Activated T-cell treated with anti-CD3 and anti-CD28 coated beads for 1 hour (primary cell): ENCODE results near the gene SPDYE2B.
"Not testable (repeated sequence)": the region's sequence is repeated elsewhere in the genome, so short reads cannot be mapped to it uniquely, and the experiment has no call there.

Source experiments
- DNase-seq: peaks from one replicate; pipeline ENCODE4 v3.0.0-alpha.2; 2020; ENCODE audit warnings: low read depth

SPDYE2B gene

GRCh38 chr7:102642691-102643090 is 7.4 kb upstream of the SPDYE2B start, which contains the start of gene UPK3BL1:
UPK3BL1 (minus strand) TSS chr7:102642791; CDS start chr7:102642741, 50 bp downstream.
- DNase-seq: not testable (repeated sequence)

DNA sequence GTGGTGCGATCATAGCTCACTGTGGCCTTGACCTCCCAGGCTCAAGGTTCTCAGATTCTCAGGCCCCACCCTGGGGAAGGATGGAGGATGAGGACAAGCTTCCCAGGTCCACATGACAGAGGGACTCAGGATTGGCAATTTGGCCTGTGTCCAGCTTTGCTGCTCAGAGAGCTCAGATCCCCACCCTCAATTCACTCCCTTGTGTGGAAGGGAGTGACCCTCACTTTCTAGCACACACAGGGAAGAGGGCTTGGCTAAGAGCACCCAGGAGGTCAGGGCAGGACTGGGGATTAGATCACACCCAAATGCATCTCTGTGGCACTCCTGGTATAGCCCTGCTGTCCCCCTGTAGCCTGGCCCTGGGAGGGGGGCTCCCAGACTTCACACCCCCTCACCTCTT is 6.7 kb upstream of the SPDYE2B start:
- DNase-seq: not testable (repeated sequence)

DNA sequence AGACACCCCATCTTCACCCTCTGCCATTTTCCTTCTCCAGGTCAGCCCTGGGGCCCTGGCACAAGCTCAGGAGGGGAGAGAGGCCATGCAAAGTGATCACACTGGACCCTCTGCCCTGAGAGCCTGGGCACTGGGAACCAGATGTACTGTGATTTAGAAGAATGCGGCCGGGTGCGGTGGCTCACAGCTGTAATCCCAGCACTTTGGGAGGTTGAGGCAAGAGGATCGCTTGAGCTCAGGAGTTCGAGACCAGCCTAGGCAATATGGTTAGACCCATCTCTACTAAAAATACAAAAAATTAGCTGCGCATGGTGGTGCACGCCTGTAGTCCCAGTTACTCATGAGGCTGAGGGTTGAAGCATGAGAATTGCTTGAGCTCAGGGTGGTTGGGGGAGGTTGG is 2.3 kb upstream of the SPDYE2B start:
- not testable (repeated sequence) for DNase-seq

DNA sequence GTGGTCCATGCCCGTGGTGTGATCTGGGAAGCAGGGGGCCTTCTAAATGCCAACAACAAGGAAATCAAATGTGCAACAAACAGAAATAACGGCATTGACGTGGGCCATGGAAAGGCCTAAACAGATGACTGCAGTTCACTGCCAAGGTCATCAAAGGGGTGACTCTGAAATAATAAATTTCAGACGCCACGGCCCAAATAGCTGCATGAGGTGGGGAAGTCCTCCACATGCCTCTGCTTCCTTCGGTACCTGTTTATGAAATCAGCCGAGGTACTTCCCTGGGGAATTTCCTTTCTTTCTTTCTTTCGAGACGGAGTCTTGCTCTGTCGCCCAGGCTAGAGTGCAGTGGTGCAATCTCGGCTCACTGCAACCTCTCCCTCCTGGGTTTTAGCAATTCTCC is 14.6 kb downstream of the SPDYE2B start:
- DNase-seq: not testable (repeated sequence)

GRCh38 chr7:102666850-102667249 is 16.7 kb downstream of the SPDYE2B start:
- not testable (repeated sequence) for DNase-seq

DNA sequence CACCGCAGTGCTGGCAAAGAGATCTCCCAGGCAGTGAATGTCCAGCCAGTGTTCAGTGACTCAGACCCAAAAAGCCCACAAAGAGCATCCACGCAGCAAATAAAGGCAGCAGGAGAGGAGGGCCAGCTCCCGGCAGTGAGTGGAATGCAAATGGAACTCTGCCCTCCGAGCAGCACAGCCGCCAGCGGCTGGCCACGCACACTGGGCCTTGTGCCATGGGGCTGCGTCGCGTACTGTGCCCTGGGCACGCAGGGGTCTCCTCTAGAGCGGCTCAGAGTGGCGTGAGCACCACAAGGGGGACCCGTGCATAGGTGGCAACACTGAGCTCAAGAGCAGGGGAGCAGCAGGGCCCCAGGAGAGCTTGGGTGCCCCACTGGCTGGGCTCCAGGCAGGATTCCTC is 17.4 kb downstream of the SPDYE2B start:
- not testable (repeated sequence) for DNase-seq

DNA sequence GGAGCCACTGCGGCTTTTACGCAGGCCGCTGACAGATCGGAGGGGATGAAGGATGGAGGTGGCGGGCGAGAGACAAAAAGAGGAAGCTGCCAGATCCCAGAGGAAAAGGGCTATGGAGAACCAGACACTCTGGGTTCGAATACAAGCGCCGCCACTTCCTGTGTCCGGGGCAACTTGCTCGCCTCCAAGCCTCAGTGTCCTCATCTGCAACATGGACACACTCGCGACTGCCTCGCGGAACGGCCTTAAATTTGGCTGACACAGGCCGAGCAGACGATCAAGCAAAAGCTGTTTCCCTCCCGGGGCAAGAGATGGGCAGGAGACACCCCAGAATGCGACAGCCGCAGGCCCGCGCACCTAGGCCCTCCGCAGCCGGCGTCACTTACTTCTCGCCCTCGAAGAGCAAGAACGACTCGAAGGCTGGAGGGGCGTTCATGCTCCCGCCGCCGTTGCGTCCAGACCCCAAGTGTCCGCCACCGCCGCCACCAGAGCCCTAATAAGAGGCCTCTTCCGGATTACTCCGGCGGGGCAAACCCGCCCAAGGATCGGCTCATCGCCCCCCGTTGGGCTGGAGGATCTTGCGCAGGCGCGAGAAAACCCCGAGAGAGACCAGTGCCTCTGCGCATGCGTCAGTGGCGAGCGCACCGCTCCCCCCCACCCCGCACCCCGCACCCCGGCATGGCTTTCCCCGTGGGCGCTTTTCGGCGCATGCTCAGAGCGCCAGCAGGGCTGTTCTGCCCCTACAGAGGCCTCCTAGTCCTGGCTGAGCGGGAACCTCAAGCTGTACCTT is 21.2 kb downstream of the SPDYE2B start, which contains the start of gene POLR2J2:
Gene POLR2J2 (minus strand): TSS at position 498 of the 790 bp plus-strand sequence. CDS start 62 bp downstream, at position 436.
- DNase-seq: not testable (repeated sequence)

DNA sequence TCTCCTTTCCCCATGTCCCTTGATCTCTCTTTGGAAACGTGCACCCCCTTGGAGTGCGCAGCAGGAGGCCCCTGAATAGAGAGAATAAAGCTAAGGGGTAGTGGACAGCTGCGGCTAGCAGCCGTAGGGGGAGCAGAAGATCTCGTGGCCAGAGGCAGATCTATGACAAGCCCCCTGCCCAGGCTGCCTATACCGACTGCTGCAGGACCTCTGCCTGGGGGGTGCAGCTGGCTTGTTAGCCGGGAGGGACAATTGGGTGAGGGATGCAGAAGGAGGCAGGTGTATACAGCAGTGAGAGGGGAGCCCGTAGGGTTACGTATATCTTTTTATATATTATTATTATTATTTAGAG is 21.8 kb downstream of the SPDYE2B start:
- not testable (repeated sequence) for DNase-seq

DNA sequence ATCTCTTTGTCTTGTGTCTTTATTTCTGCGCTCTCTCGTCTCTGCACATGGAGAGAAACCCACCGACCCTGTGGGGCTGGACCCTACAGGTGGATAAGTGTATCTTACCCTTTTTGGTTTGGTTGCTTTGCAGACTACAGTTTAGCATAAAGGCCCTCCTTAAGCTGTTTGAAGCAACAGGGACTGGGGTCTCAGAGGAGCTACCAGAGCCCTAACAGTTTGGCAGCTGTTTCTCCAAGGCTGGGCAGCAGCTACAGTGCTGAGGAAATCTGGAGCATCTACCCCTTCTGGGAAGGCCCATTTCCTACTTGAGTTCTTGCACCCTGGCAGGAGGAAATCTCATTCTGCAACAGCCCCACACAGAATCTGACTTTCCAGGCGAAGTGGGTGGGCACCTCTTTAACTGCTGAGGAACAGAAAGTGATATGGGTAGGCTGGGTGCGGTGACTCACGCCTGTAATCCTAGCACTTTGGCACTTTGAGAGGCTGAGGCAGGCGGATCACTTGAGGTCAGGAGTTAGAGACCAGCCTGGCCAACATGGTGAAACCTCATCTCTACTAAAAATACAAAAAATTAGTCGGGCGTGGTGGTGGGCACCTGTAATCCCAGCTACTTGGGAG is 23.4 kb downstream of the SPDYE2B start:
- DNase-seq: not testable (repeated sequence)

- DNase-seq: not testable (repeated sequence)
These were observed 25.4 kb downstream of the SPDYE2B start for GRCh38 chr7:102675545-102675944.

- DNase-seq: not testable (repeated sequence)
These were observed 30.7 kb downstream of the SPDYE2B start for GRCh38 chr7:102680780-102681179.

DNA sequence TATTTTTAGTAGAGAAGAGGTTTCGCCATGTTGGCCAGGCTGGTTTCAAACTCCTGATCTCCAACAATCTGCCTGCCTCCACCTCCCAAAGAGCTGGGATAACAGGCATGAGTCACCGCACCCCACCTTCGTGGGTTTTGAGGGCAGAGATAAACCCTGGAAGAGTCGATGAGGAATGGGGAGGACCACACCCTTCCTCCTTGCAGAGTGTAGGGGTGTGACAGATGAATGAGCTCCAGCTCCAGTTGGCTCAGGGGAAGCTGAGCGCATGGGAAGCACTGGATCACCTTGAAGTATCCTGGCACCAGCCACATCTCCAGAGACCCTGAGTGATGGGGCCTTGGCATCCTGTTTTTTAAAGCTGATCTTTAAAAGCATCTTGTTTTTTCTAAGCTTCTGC is 32.4 kb downstream of the SPDYE2B start:
- not testable (repeated sequence) for DNase-seq

GRCh38 chr7:102688299-102689036 is 38.3 kb downstream of the SPDYE2B start:
- not testable (repeated sequence) for DNase-seq

DNA sequence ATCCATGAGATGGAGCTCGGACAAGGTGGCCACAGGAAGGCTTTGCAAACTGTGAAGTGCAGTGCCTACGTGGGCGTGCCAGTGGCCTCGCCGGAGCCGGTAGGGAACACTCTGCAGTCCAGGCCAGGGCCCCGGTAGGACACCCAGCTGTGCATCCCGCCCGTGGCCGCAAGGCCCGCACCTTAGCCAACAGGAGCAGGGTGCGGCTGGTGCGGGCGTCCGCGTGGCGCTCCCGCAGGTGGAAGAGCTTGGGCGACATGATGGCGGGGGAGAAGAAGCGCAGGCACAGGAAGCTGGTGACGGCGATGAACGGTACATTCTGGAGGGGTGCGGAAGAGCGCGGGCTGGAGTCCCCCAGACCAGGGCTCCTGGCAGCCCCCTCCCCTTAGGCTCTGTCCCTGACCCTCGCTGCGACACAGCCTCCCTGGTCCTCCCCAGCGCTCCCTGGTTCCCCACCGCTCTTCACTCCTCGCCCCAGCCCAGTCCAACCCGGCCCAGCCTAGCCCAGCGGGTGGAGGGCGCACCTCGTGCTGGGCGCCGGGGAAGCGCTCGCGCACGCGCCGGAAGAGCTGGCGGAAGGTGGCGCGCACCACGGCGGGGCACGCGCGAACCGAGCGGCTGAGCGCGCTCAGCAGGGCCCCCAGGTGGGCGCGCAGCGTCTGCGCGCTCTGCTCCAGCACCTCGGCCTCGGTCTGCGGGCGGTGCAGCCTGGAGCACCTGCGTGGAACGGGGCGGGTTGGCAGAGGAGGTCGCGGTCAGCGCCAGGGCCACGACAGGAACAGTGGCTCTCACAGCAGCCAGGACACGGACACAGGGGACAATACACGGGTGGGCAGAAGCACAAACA is 39.5 kb downstream of the SPDYE2B start:
- not testable (repeated sequence) for DNase-seq

DNA sequence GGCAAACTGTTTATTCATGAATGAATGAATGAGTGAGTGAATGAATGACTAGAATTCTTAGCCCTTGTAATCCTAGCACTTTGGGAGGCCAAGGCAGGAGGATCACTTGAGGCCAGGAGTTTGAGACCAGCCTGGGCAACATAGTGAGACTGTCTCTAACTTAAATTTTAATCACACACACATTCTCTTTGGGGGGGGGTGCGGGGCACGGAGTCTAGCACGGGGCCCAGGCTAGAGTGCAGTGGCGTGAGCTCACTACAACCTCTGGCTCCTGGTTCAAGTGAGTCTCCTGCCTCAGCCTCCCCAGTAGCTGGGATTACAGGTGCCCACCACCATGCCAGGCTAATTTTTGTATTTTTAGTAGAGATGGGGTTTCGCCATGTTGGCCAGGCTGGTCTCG is 40.5 kb downstream of the SPDYE2B start:
- not testable (repeated sequence) for DNase-seq

GRCh38 chr7:102694008-102694407 is 43.9 kb downstream of the SPDYE2B start:
- DNase-seq: not testable (repeated sequence)

GRCh38 chr7:102695033-102695552 is 45.0 kb downstream of the SPDYE2B start:
- not testable (repeated sequence) for DNase-seq

- not testable (repeated sequence) for DNase-seq
These were observed 45.9 kb downstream of the SPDYE2B start for GRCh38 chr7:102696009-102696408.

- not testable (repeated sequence) for DNase-seq
These were observed 47.8 kb downstream of the SPDYE2B start for GRCh38 chr7:102697642-102698512.
